ENCODE data around the gene OGFOD2.

GRCh38 chr12:122927756-122928403 lies 47.2 kb upstream of the OGFOD2 start:
- TF ChIP-seq, protein P1, sequence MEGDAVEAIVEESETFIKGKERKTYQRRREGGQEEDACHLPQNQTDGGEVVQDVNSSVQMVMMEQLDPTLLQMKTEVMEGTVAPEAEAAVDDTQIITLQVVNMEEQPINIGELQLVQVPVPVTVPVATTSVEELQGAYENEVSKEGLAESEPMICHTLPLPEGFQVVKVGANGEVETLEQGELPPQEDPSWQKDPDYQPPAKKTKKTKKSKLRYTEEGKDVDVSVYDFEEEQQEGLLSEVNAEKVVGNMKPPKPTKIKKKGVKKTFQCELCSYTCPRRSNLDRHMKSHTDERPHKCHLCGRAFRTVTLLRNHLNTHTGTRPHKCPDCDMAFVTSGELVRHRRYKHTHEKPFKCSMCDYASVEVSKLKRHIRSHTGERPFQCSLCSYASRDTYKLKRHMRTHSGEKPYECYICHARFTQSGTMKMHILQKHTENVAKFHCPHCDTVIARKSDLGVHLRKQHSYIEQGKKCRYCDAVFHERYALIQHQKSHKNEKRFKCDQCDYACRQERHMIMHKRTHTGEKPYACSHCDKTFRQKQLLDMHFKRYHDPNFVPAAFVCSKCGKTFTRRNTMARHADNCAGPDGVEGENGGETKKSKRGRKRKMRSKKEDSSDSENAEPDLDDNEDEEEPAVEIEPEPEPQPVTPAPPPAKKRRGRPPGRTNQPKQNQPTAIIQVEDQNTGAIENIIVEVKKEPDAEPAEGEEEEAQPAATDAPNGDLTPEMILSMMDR (IDR thresholded peaks at IDR 0.05; ENCODE audit: low read length) = no peak
- TF ChIP-seq EZH2 (optimal IDR thresholded peaks at IDR 0.05; ENCODE audit: low read depth, low read length) (no peak), EZH2phosphoT487 (IDR thresholded peaks at IDR 0.05; ENCODE audit: low read length) (no peak)

Data from MM.1S (cell line).